Testis (tissue), 3 donors: ENCODE measurements around the gene TTC7B. TPM values are rescaled to one million over a fixed set of nuclear protein-coding genes. Genes with fewer than 3 reads are reported as not detected.
A peak's percentile ranks its signal among the peaks of the same experiment; 100 is the strongest.

Source experiments
- DNase-seq: peaks from one replicate; pipeline ENCODE4 v3.0.0-alpha.2; 2019
- H3K27ac ChIP-seq, 2 donors: fragments of 200-600 bp; sonication (generic); one replicate each; pipeline ENCODE4 v1.5.1; 2019
- H3K27me3 ChIP-seq: fragments of 200-600 bp; sonication (generic); one replicate; pipeline ENCODE4 v1.5.1; 2019
- H3K36me3 ChIP-seq: fragments of 200-600 bp; sonication (generic); one replicate; pipeline ENCODE4 v1.5.1; 2017; ENCODE audit warnings: low read depth; ENCODE audit errors: missing control alignments
- H3K4me1 ChIP-seq: fragments of 200-600 bp; sonication (generic); one replicate; pipeline ENCODE4 v1.5.1; 2019
- H3K4me3 ChIP-seq, 2 donors: fragments of 200-600 bp; sonication (generic); one replicate each; pipeline ENCODE4 v1.5.1; 2017 to 2019
- H3K9me3 ChIP-seq: fragments of 200-600 bp; sonication (generic); one replicate; pipeline ENCODE4 v1.5.1; 2017
- CTCF ChIP-seq, 3 experiments: fragments of 450-650 bp in 2 of 3; fragments of 200-600 bp in 1 of 3; sonication (generic) in 1 of 3; IDR thresholded peaks; one replicate each; pipeline ENCODE4 v1.5.1; 2016 to 2019; ENCODE audit warnings: antibody characterized with exemption in 3 of 3, mild to moderate bottlenecking in 2 of 3, moderate library complexity in 1 of 3
- POLR2A ChIP-seq: fragments of 450-650 bp; IDR thresholded peaks from one replicate; pipeline ENCODE4 v1.6.1; 2017; ENCODE audit warnings: antibody characterized with exemption, mild to moderate bottlenecking, moderate library complexity
- WGBS, 2 donors: methylation state at CpG; one replicate each; pipeline ENCODE4 v1.1.5; 2018; 5-methylcytosine and 5-hydroxymethylcytosine counted together
- intact Hi-C: fragments of 100-400 bp; cut with DNase I; formaldehyde crosslinking; loops from one replicate; pipeline ENCODE4 v1.15.1; 2023; ENCODE audit warnings: low total_unique reads
- polyA plus RNA-seq: library from polyadenylated mRNA; stranded (reverse); fragments of 350-450 nt; fragmentation: Illumina TruSeq; extraction: RNeasy Lipid Tissue Mini Kit (QIAGEN cat#74804); gene quantifications from one replicate; pipeline ENCODE4 v1.2.3, GENCODE V29; 2014; ENCODE audit warnings: low read depth, low replicate concordance; ENCODE audit not compliant: insufficient read depth
- total RNA-seq, 2 donors: library from RNA; depleted of rRNA; stranded (reverse); fragments of >200 nt; gene quantifications; one replicate each; pipeline ENCODE4 v1.2.3, GENCODE V29; 2016

Gene TTC7B
- total and polyA plus RNA-seq, 3 donors from 2014 or later, result 11.3 to 17.0 (median 12.1) TPM

GRCh38 chr14:90572441-90573150 lies 243.6 kb downstream of the TTC7B start:
- no peaks in the 10 kb centered on the region for H3K9me3 ChIP-seq
- WGBS, 2 donors, result 80 to 84% methylated on average over 11 of the region's 11 CpGs
- no peaks in the 10 kb centered on the region for H3K27me3 ChIP-seq
- TF ChIP-seq POLR2A, result no peak
- TF ChIP-seq CTCF (IDR thresholded peaks at IDR 0.05), result no peak
- H3K4me1 ChIP-seq, result peaks cover 24% of the 10 kb centered on the region
- intact Hi-C loops, result no loop called here
- peak overlapping the region in 1 of 2 donors; percentile 2 for H3K27ac ChIP-seq
- no peaks in the 10 kb centered on the region for H3K36me3 ChIP-seq
- no peak overlapping the region for H3K4me3 ChIP-seq
- no peak for DNase-seq

- H3K4me1 ChIP-seq, result peaks cover 24% of the 10 kb centered on the region
- H3K36me3 ChIP-seq, result no peaks in the 10 kb centered on the region
- H3K27me3 ChIP-seq, result no peaks in the 10 kb centered on the region
- no peaks in the 10 kb centered on the region for H3K9me3 ChIP-seq
- WGBS, 2 donors, result 92 to 94% methylated on average over 13 of the region's 13 CpGs
- no peak overlapping the region for H3K4me3 ChIP-seq
- DNase-seq, result no peak
- H3K27ac ChIP-seq, result no peak overlapping the region
- intact Hi-C loops, result no loop called here
- TF ChIP-seq CTCF (IDR thresholded peaks at IDR 0.05), result no peak
- TF ChIP-seq POLR2A, result no peak
Observed at GRCh38 chr14:90571149-90571947, 244.9 kb downstream of the TTC7B start.

- 96 to 97% methylated on average over 17 of the region's 17 CpGs for WGBS, 2 donors
- TF ChIP-seq POLR2A (no peak), CTCF (IDR thresholded peaks at IDR 0.05) (no peak)
- no peak for DNase-seq
- H3K4me1 ChIP-seq, result peaks cover 21% of the 10 kb centered on the region
- H3K27ac ChIP-seq, result no peak overlapping the region
- intact Hi-C loops, result no loop called here
- H3K27me3 ChIP-seq, result no peaks in the 10 kb centered on the region
- no peaks in the 10 kb centered on the region for H3K36me3 ChIP-seq
- no peaks in the 10 kb centered on the region for H3K9me3 ChIP-seq
- no peak overlapping the region for H3K4me3 ChIP-seq
Observed at GRCh38 chr14:90570461-90570860, 245.8 kb downstream of the TTC7B start.

- no peak for TF ChIP-seq POLR2A
- no peak for TF ChIP-seq CTCF (IDR thresholded peaks at IDR 0.05)
- WGBS, 2 donors, result 91 to 94% methylated on average over 9 of the region's 9 CpGs
- H3K9me3 ChIP-seq, result no peaks in the 10 kb centered on the region
- no peak for DNase-seq
- H3K27ac ChIP-seq, result no peak overlapping the region
- intact Hi-C loops, result no loop called here
- no peaks in the 10 kb centered on the region for H3K27me3 ChIP-seq
- H3K4me1 ChIP-seq, result peaks cover 14% of the 10 kb centered on the region
- H3K36me3 ChIP-seq, result no peaks in the 10 kb centered on the region
- H3K4me3 ChIP-seq, result no peak overlapping the region
Observed at GRCh38 chr14:90569606-90570387, 246.4 kb downstream of the TTC7B start.
